Type B pancreatic cell (in vitro differentiated cells): ENCODE results near the gene RPTOR. TPM values are rescaled to one million over a fixed set of nuclear protein-coding genes. Genes with fewer than 3 reads are reported as not detected.

ENCODE experiments used
- DNase-seq: peaks from one replicate; pipeline ENCODE4 v3.0.0; 2021; ENCODE audit warnings: mixed read lengths; ENCODE audit not compliant: unreplicated experiment; ENCODE audit errors: extremely low spot score
- H3K27ac Mint-ChIP-seq: 2 replicates; pipeline ENCODE4 v1.8.0; 2021; ENCODE audit warnings: mild to moderate bottlenecking, mixed read lengths
- H3K27me3 Mint-ChIP-seq: 2 replicates; pipeline ENCODE4 v1.8.0; 2021; ENCODE audit warnings: mixed read lengths
- H3K36me3 Mint-ChIP-seq: 2 replicates; pipeline ENCODE4 v1.8.0; 2021; ENCODE audit warnings: mixed read lengths
- H3K4me1 Mint-ChIP-seq: one replicate; pipeline ENCODE4 v1.8.0; 2021; ENCODE audit warnings: mixed read lengths; ENCODE audit not compliant: unreplicated experiment
- H3K4me3 Mint-ChIP-seq: 2 replicates; pipeline ENCODE4 v1.8.0; 2021; ENCODE audit warnings: mild to moderate bottlenecking, mixed read lengths
- H3K9me3 Mint-ChIP-seq: 2 replicates; pipeline ENCODE4 v1.8.0; 2021; ENCODE audit warnings: mixed read lengths
- CTCF ChIP-seq: fragments of 200-600 bp; sonication (generic); conservative IDR thresholded peaks from 2 replicates; pipeline ENCODE4 v1.5.0; 2021; ENCODE audit warnings: antibody characterized with exemption, mild to moderate bottlenecking
- long read RNA-seq: library from polyadenylated mRNA; unstranded; transcript quantifications from one replicate; pipeline ENCODE4 v2.0.0, GENCODE V29; 2020
- total RNA-seq: library from RNA; stranded (reverse); gene quantifications from 2 replicates; pipeline ENCODE4 v1.2.1, GENCODE V29; 2021; ENCODE audit warnings: low replicate concordance

RPTOR gene
- 29.3 and 39.8 TPM in 2 replicates for total RNA-seq
- long read RNA-seq, partial matches to known transcripts: 0 of 4 reads
- long read RNA-seq, other reads (novel, unspliced or antisense): 4 of 4 reads

- Mint-ChIP-seq H3K27me3 (peaks cover 3% of the 10 kb centered on the region), H3K36me3 (no peaks in the 10 kb centered on the region), H3K9me3 (no peaks in the 10 kb centered on the region), H3K27ac (peak within 1 kb of the TSS; percentile 91), H3K4me3 (peak within 1 kb of the TSS; percentile 95), H3K4me1 (peaks cover 20% of the 10 kb centered on the region)
- peak; percentile 91 for DNase-seq
- no peak for TF ChIP-seq CTCF
Measured at GRCh38 chr17:80544655-80545498, at the start of gene RPTOR. Gene RPTOR, plus strand, starts transcription at chr17:80544838. Its CDS starts 792 bp downstream, at chr17:80545630.

DNA sequence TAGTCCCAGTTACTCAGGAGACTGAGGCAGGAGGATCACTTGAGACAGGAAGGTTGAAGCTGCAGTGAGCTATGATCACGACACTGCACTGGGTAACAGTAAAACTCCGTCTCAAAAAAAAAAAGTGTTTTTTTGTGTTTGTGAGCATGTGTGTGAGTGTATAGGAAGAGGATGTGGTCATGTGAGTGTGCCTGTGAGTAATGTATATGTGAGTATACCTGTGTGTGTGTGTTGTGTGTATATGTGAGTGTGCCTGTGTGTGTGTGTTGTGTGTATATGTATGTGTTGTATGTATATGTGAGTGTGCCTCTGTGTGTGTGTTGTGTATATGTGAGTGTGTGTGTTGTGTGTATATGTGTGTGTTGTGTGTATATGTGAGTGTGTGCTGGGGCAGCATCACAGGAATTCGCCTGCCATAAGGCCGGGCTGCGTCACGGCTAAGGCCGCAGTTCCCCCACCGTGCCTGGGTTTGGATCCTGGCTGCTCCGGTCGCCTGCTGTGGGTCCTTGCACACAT lies 46.9 kb upstream of the RPTOR start:
- Mint-ChIP-seq H3K9me3 (no peaks in the 10 kb centered on the region), H3K4me3 (no peak overlapping the region), H3K4me1 (peaks cover 6% of the 10 kb centered on the region), H3K27me3 (peaks cover 59% of the 10 kb centered on the region), H3K36me3 (no peaks in the 10 kb centered on the region), H3K27ac (no peak overlapping the region)
- TF ChIP-seq CTCF: no peak
- no peak for DNase-seq

DNA sequence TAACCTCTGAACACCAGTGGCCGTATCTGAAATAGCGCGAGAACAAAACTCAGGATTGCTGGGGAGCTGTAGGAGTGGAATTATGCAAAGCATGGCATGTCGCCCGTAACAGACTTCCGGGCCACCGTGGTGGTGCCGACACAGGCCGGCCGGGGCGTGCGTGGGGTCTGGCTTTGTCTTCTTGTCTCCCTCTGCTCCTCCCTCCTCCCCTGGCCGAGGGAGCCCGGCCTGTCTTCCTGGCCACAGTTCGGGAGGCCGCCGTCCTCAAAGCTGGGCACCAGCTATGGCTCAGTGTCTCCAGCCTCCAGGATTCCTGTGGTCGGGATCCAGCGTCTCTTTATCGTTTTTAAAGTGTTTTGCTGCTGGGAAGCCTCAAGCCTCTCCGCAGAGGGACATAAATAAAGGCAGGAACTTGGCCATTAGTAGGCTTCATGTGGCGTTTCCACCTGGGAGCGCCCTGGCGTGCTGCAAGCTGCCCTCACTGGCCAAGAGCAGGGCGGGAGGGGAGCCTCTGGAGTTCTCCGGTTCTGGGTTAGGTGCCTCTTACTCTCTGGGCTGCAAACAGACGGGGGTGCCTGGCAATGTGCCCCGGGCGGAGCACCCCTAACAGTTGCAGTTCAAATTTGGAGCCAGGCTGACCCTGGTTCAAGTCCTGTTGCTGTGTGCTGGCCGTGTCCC lies 46.3 kb upstream of the RPTOR start:
- Mint-ChIP-seq H3K27me3 (peaks cover 55% of the 10 kb centered on the region), H3K4me3 (no peak overlapping the region), H3K27ac (no peak overlapping the region), H3K36me3 (no peaks in the 10 kb centered on the region), H3K4me1 (peaks cover 6% of the 10 kb centered on the region), H3K9me3 (no peaks in the 10 kb centered on the region)
- no peak for TF ChIP-seq CTCF
- DNase-seq: no peak

GRCh38 chr17:80498920-80499410 lies 45.7 kb upstream of the RPTOR start:
- Mint-ChIP-seq H3K27me3 (peaks cover 54% of the 10 kb centered on the region), H3K4me3 (no peak overlapping the region), H3K27ac (no peak overlapping the region), H3K4me1 (peaks cover 6% of the 10 kb centered on the region), H3K9me3 (no peaks in the 10 kb centered on the region), H3K36me3 (no peaks in the 10 kb centered on the region)
- no peak for TF ChIP-seq CTCF
- DNase-seq: no peak

DNA sequence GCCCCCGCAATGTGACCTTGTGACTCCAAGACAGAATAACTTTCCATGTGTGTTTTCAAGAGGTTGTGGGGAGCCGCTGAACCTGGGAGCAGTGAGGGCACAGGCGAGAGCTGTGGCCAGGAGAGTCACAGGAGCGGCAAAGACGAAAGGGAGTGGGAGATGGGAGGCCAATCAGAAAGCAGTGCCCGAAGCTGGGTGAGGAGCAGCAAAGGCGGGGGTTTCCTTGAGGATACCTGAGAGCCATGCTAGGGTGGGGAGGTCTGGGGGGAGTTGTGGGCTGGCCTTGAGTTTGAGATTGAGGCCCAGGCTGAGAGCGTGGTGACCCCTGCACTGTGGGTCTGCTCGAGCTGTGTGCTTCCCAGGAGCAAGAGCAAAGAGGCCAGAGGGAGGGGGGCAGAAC lies 45.1 kb upstream of the RPTOR start:
- peaks cover 52% of the 10 kb centered on the region for H3K27me3 Mint-ChIP-seq
- no peaks in the 10 kb centered on the region for H3K36me3 Mint-ChIP-seq
- H3K4me3 Mint-ChIP-seq: no peak overlapping the region
- no peaks in the 10 kb centered on the region for H3K9me3 Mint-ChIP-seq
- peaks cover 6% of the 10 kb centered on the region for H3K4me1 Mint-ChIP-seq
- TF ChIP-seq CTCF: no peak
- no peak overlapping the region for H3K27ac Mint-ChIP-seq
- DNase-seq: no peak
